Measurements from ENCODE around the gene SNRPD1. TPM values are rescaled to one million over a fixed set of nuclear protein-coding genes. Genes with fewer than 3 reads are reported as not detected.
A peak's percentile ranks its signal among the peaks of the same experiment; 100 is the strongest.

The SNRPD1 gene
- total and polyA plus RNA-seq, 9 of the 15 experiments (the other 6 are each of a cell fraction or from before 2014, with no cell fraction given) = 186 to 1,063 (median 313) TPM

GRCh38 chr18:21612125-21613039 is at the start of gene SNRPD1 (continued):
- TF ChIP-seq THRA (IDR thresholded peaks at IDR 0.05) (no peak), ZNF140 (CRISPR knock-in tag; IDR thresholded peaks at IDR 0.05) (no peak), HNRNPL (IDR thresholded peaks at IDR 0.05; ENCODE audit: low read depth, low read length) (no peak), NBN (IDR thresholded peaks at IDR 0.05; ENCODE audit: low read depth) (peak; percentile 75; the same call in 1 of the 2 replicates), RFX1 (IDR thresholded peaks at IDR 0.05) (peak; percentile 30), POLR3G (IDR thresholded peaks at IDR 0.05; ENCODE audit: extremely low read depth, insufficient read length, insufficient replicate concordance) (no peak), MAFK (IDR thresholded peaks at IDR 0.05; ENCODE audit: low read length) (peak; percentile 5; the same call in 1 of the 2 replicates), RBM22 (IDR thresholded peaks at IDR 0.05; ENCODE audit: low read depth, low read length, poor library complexity, severe bottlenecking) (peak; percentile 60), ZNF785 (CRISPR knock-in tag; IDR thresholded peaks at IDR 0.05) (no peak), BRCA1 (IDR thresholded peaks at IDR 0.05) (no peak), BRCA1 (CRISPR knock-in tag; IDR thresholded peaks at IDR 0.05) (no peak), CBX3 (IDR thresholded peaks at IDR 0.05; ENCODE audit: borderline replicate concordance in 1 of 2, low read length in 2 of 2) (peak in 1 of 2 experiments; percentile 77; a peak in 2 of 3 replicates), PTTG1 (tag; IDR thresholded peaks at IDR 0.05; ENCODE audit: low read depth) (no peak), ZNF384 (IDR thresholded peaks at IDR 0.05; ENCODE audit: low read depth, low read length) (no peak; the same call in none of the 2 replicates), MNT (conservative IDR thresholded peaks at IDR 0.05) (peak; percentile 95 to 98), ZBTB43 (CRISPR knock-in tag; IDR thresholded peaks at IDR 0.05) (no peak), SAFB (IDR thresholded peaks at IDR 0.05; ENCODE audit: borderline replicate concordance, low read depth, low read length) (no peak), ATF1 (CRISPR knock-in tag; IDR thresholded peaks at IDR 0.05) (peak; percentile 49), ATF1 (tag; IDR thresholded peaks at IDR 0.05) (peak; percentile 92), POLR2B (IDR thresholded peaks at IDR 0.05; ENCODE audit: low read depth, partially characterized antibody) (peak; percentile 93), ZNF76 (CRISPR knock-in tag; IDR thresholded peaks at IDR 0.05; ENCODE audit: borderline replicate concordance) (no peak), NFIX (CRISPR knock-in tag; IDR thresholded peaks at IDR 0.05; ENCODE audit: low read depth) (no peak), ZNF57 (CRISPR knock-in tag; IDR thresholded peaks at IDR 0.05) (no peak)

Measured in K562 (cell line).